ENCODE results near the gene REXO4.
"Not testable (repeated sequence)": the region's sequence is repeated elsewhere in the genome, so short reads cannot be mapped to it uniquely, and the experiment has no call there.

Gene REXO4

DNA sequence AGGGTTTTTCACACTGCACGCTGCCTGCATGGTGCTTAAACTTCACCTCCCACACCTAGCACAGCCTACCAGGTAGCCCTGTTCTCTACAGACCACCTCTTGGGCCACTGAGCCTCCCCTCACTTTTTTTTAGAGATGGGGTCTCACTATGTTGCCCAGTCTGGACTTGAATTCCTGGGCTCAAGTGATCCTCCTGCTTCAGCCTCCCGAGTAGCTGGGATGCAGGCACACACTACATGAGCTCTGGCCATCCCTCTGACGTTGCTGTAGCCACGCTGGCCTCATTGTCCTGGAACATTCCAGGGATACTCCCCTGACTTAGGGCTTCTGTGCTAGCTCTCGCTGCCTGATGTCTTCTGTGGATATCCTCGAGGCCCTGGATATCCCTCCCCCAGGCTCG is 34.8 kb upstream of the REXO4 start:
- Histone ChIP-seq H3K27ac (ENCODE audit: poor library complexity, severe bottlenecking) (no peak overlapping the region), H3K27me3 (ENCODE audit: insufficient read depth, poor library complexity, severe bottlenecking) (no peaks in the 10 kb centered on the region), H3K4me1 (ENCODE audit: insufficient read depth, poor library complexity, severe bottlenecking) (no peaks in the 10 kb centered on the region), H3K9me3 (ENCODE audit: severe bottlenecking) (no peaks in the 10 kb centered on the region), H3K4me3 (ENCODE audit: severe bottlenecking) (no peak overlapping the region), H3K36me3 (ENCODE audit: low read depth) (no peaks in the 10 kb centered on the region)
- ATAC-seq (ENCODE audit: low read depth) = no peak
- no peak for DNase-seq (ENCODE audit: low spot score)
- no peak for TF ChIP-seq CTCF (IDR thresholded peaks at IDR 0.05; ENCODE audit: poor library complexity, severe bottlenecking)

GRCh38 chr9:133451865-133452264 is 34.1 kb upstream of the REXO4 start:
- not testable (repeated sequence) for H3K36me3 ChIP-seq (ENCODE audit: low read depth); H3K4me1 ChIP-seq (ENCODE audit: insufficient read depth, poor library complexity, severe bottlenecking); H3K9me3 ChIP-seq (ENCODE audit: severe bottlenecking); DNase-seq (ENCODE audit: low spot score); ATAC-seq (ENCODE audit: low read depth); H3K27me3 ChIP-seq (ENCODE audit: insufficient read depth, poor library complexity, severe bottlenecking); H3K4me3 ChIP-seq (ENCODE audit: severe bottlenecking); H3K27ac ChIP-seq (ENCODE audit: poor library complexity, severe bottlenecking)

DNA sequence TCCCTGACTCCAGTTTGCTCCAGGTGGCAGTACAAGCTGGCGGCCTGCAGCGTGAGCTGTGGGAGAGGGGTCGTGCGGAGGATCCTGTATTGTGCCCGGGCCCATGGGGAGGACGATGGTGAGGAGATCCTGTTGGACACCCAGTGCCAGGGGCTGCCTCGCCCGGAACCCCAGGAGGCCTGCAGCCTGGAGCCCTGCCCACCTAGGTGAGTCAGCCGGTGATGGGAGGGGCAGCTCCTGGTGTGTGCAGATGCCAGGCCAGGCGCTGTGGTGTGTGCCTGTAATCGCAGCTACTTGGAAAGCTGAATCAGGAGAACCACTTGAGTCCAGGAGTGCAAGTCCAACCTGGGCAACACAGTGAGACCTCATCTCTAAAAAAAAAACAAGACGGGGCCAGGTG is 31.9 kb upstream of the REXO4 start:
- Histone ChIP-seq H3K36me3 (ENCODE audit: low read depth) (no peaks in the 10 kb centered on the region), H3K4me1 (ENCODE audit: insufficient read depth, poor library complexity, severe bottlenecking) (no peaks in the 10 kb centered on the region), H3K27me3 (ENCODE audit: insufficient read depth, poor library complexity, severe bottlenecking) (no peaks in the 10 kb centered on the region), H3K27ac (ENCODE audit: poor library complexity, severe bottlenecking) (no peak overlapping the region), H3K9me3 (ENCODE audit: severe bottlenecking) (no peaks in the 10 kb centered on the region), H3K4me3 (ENCODE audit: severe bottlenecking) (no peak overlapping the region)
- DNase-seq (ENCODE audit: low spot score) = peak; percentile 89
- TF ChIP-seq CTCF (IDR thresholded peaks at IDR 0.05; ENCODE audit: poor library complexity, severe bottlenecking) = no peak
- peak; percentile 98 for ATAC-seq (ENCODE audit: low read depth)

DNA sequence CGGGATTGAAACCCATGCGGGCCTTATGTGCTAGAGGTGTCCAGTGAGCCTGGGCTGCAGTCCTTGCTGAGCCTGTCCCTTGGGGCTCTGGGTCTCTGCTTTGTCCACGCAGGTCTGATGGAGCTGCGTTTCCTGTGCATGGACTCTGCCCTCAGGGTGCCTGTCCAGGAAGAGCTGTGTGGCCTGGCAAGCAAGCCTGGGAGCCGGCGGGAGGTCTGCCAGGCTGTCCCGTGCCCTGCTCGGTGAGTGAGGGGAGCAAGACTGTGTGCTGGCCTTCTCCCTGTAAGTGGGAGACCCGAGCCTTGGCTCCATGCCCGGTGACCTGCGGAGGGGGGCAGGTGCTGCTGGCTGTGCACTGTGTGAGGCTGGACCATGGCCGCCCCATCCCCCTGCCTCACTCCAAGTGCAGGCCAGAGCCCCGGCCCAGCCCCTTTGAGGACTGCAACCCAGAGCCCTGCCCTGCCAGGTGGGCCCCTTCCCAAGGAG is 30.7 kb upstream of the REXO4 start:
- Histone ChIP-seq H3K9me3 (ENCODE audit: severe bottlenecking) (no peaks in the 10 kb centered on the region), H3K4me3 (ENCODE audit: severe bottlenecking) (no peak overlapping the region), H3K27ac (ENCODE audit: poor library complexity, severe bottlenecking) (no peak overlapping the region), H3K36me3 (ENCODE audit: low read depth) (no peaks in the 10 kb centered on the region), H3K4me1 (ENCODE audit: insufficient read depth, poor library complexity, severe bottlenecking) (no peaks in the 10 kb centered on the region), H3K27me3 (ENCODE audit: insufficient read depth, poor library complexity, severe bottlenecking) (no peaks in the 10 kb centered on the region)
- DNase-seq (ENCODE audit: low spot score) = no peak
- no peak for TF ChIP-seq CTCF (IDR thresholded peaks at IDR 0.05; ENCODE audit: poor library complexity, severe bottlenecking)
- ATAC-seq (ENCODE audit: low read depth) = no peak

DNA sequence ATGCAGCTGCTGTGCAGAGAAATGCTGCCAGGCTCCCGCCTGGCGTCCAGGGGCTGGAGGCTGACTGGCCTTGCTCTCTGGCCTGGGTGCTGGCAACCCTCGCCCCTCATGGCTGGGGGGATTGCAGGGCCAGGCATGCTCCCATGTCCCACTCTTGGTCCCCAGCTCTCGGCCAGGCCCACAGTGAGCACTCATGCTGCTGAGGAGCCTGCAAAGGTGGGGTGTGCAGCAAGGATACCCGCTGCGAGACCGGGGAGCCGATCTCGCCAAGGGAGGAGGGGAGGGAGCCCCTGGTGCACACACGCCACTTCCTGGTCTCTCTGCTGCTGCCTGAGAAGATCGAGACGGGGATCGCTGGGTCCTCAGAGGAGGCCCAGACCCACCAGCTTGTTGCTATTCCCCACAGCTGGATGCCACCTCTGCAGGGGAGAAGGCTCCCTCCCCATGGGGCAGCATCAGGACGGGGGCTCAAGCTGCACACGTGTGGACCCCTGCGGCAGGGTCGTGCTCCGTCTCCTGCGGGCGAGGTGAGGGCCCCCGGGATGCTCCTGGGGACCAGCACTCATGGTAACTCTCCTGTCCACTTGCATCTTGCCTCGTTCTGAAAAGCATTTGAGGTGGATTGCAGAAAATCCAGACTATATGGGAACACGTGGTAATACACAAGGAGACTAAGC is 27.6 kb upstream of the REXO4 start:
- no peaks in the 10 kb centered on the region for H3K36me3 ChIP-seq (ENCODE audit: low read depth)
- no peak for TF ChIP-seq CTCF (IDR thresholded peaks at IDR 0.05; ENCODE audit: poor library complexity, severe bottlenecking)
- no peak overlapping the region for H3K4me3 ChIP-seq (ENCODE audit: severe bottlenecking)
- ATAC-seq (ENCODE audit: low read depth) (no peak), DNase-seq (ENCODE audit: low spot score) (no peak)
- no peaks in the 10 kb centered on the region for H3K9me3 ChIP-seq (ENCODE audit: severe bottlenecking)
- H3K27ac ChIP-seq (ENCODE audit: poor library complexity, severe bottlenecking) = no peak overlapping the region
- no peaks in the 10 kb centered on the region for H3K27me3 ChIP-seq (ENCODE audit: insufficient read depth, poor library complexity, severe bottlenecking)
- no peaks in the 10 kb centered on the region for H3K4me1 ChIP-seq (ENCODE audit: insufficient read depth, poor library complexity, severe bottlenecking)

All from RWPE2 (cell line).